Small intestine (tissue), 7 donors: ENCODE measurements around the gene C6orf132. TPM values are rescaled to one million over a fixed set of nuclear protein-coding genes. Genes with fewer than 3 reads are reported as not detected.

Source experiments
- DNase-seq, 2 donors: peaks; one replicate each; pipeline versions ENCODE4 v3.0.0 to v3.0.0-alpha.2; 2013
- FAIRE-seq: peaks from 2 replicates; lab custom pipeline; 2012; peaks lifted over from hg19 to GRCh38; lab: Jason Lieb, UNC
- H3K27ac ChIP-seq, 3 donors: one replicate each; pipeline ENCODE4 v1.5.1; 2013; ENCODE audit warnings: low read length in 2 of 3, mild to moderate bottlenecking in 2 of 3, control low read depth in 1 of 3, inconsistent platforms in 1 of 3, low read depth in 1 of 3, moderate library complexity in 1 of 3
- H3K27me3 ChIP-seq, 3 donors: one replicate each; pipeline ENCODE4 v1.6.1; 2013; ENCODE audit warnings: low read length in 3 of 3, inconsistent platforms in 1 of 3; ENCODE audit not compliant: control insufficient read depth in 3 of 3, insufficient read depth in 3 of 3
- H3K36me3 ChIP-seq, 3 donors: one replicate each; pipeline ENCODE4 v1.6.1; 2013; ENCODE audit warnings: low read length in 3 of 3, inconsistent platforms in 1 of 3, low read depth in 1 of 3, mild to moderate bottlenecking in 1 of 3, moderate library complexity in 1 of 3; ENCODE audit not compliant: control insufficient read depth in 3 of 3, insufficient read depth in 2 of 3
- H3K4me1 ChIP-seq, 3 donors: one replicate each; pipeline ENCODE4 v1.6.1; 2013; ENCODE audit warnings: low read length in 2 of 3, inconsistent platforms in 1 of 3, low read depth in 1 of 3, mild to moderate bottlenecking in 1 of 3, moderate library complexity in 1 of 3; ENCODE audit not compliant: control insufficient read depth in 3 of 3, insufficient read depth in 2 of 3
- H3K4me3 ChIP-seq, 3 donors: one replicate each; pipeline ENCODE4 v1.5.1; 2013; ENCODE audit warnings: low read length in 3 of 3, control low read depth in 1 of 3, inconsistent platforms in 1 of 3, low read depth in 1 of 3, mild to moderate bottlenecking in 1 of 3, moderate library complexity in 1 of 3
- H3K9me3 ChIP-seq, 2 donors: one replicate each; pipeline ENCODE4 v1.6.1; 2013; ENCODE audit warnings: low read depth in 1 of 2, low read length in 1 of 2; ENCODE audit not compliant: control insufficient read depth in 2 of 2, insufficient read depth in 1 of 2
- WGBS, 3 donors: extraction: QIAGEN DNeasy Blood & Tissue Kit; methylation state at CpG; one replicate each; pipeline ENCODE4 v1.1.7; 2013; 5-methylcytosine and 5-hydroxymethylcytosine counted together
- polyA plus RNA-seq, 4 donors: library from polyadenylated mRNA; stranded (reverse) in 3 of 4; unstranded in 1 of 4; fragments of 200-250 nt in 3 of 4; fragments of 120-200 nt in 1 of 4; gene quantifications; one replicate each; pipeline versions ENCODE4 v1.2.1 to v1.2.3, GENCODE V29; 2013
- donor health status: healthy with polysubstance abuse.
- donor health status: control.
- donor health status: control.
- donor health status: Bipolar disorder and iron deficiency.
- donor health status: healthy.

Gene C6orf132
- polyA plus RNA-seq, 4 donors = 44.1 to 198 (median 85.7) TPM

DNA sequence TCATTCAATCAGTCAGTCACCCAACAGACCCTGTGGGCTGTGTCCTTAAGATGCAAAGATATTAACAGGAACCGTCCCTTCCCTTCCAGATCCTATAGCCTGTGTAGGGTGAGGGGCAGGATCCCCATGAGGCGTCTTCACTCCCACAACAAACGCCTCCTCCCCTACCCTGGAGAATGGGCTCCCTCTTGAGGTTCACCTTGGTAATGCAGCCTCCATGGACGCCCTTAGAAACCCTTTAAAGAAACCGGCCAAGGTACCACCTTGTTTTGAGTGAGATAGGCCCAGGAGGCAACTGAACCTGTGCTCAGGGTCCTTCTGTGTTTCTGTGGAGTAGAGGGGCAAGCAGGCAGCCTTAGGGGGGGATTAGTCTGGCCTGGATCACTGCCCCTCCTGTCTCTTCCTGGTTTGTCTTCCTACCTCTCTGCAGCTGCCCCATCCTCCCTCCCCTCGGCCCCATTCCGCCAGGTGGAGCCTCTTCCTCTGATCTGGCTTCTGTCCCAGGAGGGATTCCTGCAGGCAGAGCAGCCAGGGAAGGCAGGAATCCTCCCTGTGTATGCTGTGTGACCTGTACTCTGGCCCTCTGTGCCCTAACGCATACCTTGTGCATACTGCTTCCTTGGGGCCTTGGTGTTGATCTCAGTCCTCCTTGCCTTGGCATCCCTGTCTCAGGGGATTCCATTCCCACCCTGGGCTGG lies 24.2 kb upstream of the C6orf132 start:
- peaks cover 0 to 2% (median 0%) of the 10 kb centered on the region in 3 donors for H3K27me3 ChIP-seq
- FAIRE-seq (no peak), DNase-seq (peak; percentile 89 to 90)
- no peaks in the 10 kb centered on the region for H3K36me3 ChIP-seq
- peaks cover 0 to 12% (median 0%) of the 10 kb centered on the region in 3 donors for H3K4me1 ChIP-seq
- H3K27ac ChIP-seq = peak overlapping the region in 1 of 3 donors; percentile 72
- H3K4me3 ChIP-seq = no peak overlapping the region
- peaks cover 0 to 3% of the 10 kb centered on the region in 2 donors for H3K9me3 ChIP-seq
- WGBS, 3 donors = 5 to 15% (median 5%) methylated on average over 8 of the region's 8 CpGs

DNA sequence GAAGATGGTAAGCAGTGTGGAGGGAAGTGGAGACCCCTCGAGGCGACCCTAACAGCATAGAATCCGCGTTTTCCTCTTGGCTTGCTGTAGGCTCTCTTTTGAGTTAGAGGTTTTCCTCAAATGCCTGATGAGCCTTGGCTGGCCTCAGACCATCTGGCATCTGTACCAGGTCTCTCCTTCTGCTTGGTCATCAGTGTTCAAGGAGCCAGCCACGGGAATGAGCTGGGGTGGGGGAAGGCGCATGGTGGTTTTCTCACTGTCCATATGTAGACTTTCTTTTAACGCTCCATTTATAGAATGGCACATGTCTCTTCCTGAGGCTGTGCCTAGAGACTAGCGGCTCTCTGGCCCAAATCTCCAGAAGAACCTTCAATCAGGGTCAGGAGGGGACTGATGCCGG lies 22.6 kb upstream of the C6orf132 start:
- Histone ChIP-seq H3K27me3 (peaks cover 0 to 2% (median 0%) of the 10 kb centered on the region in 3 donors), H3K36me3 (no peaks in the 10 kb centered on the region), H3K27ac (no peak overlapping the region), H3K4me3 (no peak overlapping the region), H3K4me1 (peaks cover 0 to 12% (median 0%) of the 10 kb centered on the region in 3 donors), H3K9me3 (peaks cover 0 to 3% of the 10 kb centered on the region in 2 donors)
- no peak for DNase-seq
- 82 to 90% (median 83%) methylated on average over 9 of the region's 9 CpGs for WGBS, 3 donors
- FAIRE-seq = no peak

DNA sequence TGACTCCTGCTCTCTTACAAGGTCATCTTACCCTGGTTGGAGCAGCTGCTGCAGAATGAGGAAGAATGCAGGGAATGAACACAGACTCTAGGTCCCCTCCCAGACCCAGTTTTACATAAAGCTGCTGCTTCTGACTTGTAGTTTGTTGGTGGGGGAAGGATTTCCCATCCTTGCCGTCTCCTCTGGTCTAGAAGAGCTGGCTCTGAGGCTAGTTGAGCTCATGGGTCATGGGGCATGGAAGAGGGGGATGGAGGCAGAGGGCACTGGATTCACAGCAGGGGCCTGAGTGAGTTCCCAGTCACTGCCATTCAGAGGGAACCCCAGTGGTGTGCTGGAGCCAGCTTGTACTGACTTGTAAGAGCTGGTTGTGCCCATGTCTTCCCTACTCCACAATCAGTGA lies 21.6 kb upstream of the C6orf132 start:
- Histone ChIP-seq H3K27ac (no peak overlapping the region), H3K4me1 (peaks cover 0 to 12% (median 0%) of the 10 kb centered on the region in 3 donors), H3K4me3 (no peak overlapping the region), H3K9me3 (no peaks in the 10 kb centered on the region), H3K36me3 (no peaks in the 10 kb centered on the region), H3K27me3 (peaks cover 0 to 4% (median 2%) of the 10 kb centered on the region in 3 donors)
- whole genome bisulfite sequencing, 3 donors = 64 to 81% (median 76%) methylated on average over 1 of the region's 1 CpG
- DNase-seq = no peak
- no peak for FAIRE-seq

DNA sequence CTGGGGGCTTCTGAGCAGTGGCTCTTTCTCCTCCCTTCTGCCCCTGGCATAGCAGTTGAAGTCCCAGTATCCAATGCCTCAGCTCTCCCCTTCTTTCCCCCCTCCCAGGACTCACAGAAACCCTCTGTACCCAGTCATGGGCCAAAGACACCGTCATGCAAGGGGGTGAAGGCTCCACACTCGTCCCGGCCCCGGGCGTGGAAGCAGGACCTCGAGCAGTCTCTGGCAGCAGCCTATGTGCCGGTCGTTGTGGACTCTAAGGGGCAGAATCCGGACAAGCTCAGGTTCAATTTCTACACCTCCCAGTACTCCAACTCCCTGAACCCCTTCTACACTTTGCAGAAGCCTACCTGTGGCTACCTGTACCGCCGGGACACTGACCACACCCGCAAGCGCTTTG lies 20.4 kb upstream of the C6orf132 start:
- no peak for DNase-seq
- Histone ChIP-seq H3K36me3 (no peaks in the 10 kb centered on the region), H3K4me3 (no peak overlapping the region), H3K27ac (no peak overlapping the region), H3K9me3 (no peaks in the 10 kb centered on the region), H3K27me3 (peaks cover 0 to 4% (median 0%) of the 10 kb centered on the region in 3 donors), H3K4me1 (peaks cover 0 to 12% (median 0%) of the 10 kb centered on the region in 3 donors)
- 72 to 87% (median 78%) methylated on average over 13 of the region's 13 CpGs for WGBS, 3 donors
- no peak for FAIRE-seq

DNA sequence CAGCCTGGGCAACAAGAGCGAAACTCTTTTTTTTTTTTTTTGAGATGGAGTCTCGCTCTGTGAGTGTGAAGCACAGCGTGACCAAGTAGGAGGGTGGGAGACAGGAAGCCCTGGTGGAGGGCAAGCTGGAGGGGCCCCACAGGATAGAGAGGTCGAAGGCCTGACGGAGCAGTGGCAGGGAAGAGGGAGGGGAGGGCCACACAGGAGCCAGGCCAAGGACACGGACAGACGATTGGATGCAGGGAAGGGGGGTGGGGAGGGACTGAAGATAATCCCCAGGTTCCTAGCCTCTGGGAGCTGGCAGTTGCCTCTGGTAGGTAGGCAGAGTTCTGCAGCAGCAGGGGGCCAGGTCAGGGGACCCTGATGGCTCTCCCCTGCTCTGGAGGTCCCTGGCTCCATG lies 20.0 kb upstream of the C6orf132 start:
- 47 to 74% (median 63%) methylated on average over 7 of the region's 7 CpGs for WGBS, 3 donors
- FAIRE-seq (no peak), DNase-seq (no peak)
- H3K36me3 ChIP-seq = no peaks in the 10 kb centered on the region
- no peak overlapping the region for H3K4me3 ChIP-seq
- peaks cover 0 to 12% (median 0%) of the 10 kb centered on the region in 3 donors for H3K4me1 ChIP-seq
- H3K27me3 ChIP-seq = peaks cover 0 to 4% (median 0%) of the 10 kb centered on the region in 3 donors
- H3K9me3 ChIP-seq = no peaks in the 10 kb centered on the region
- H3K27ac ChIP-seq = no peak overlapping the region

DNA sequence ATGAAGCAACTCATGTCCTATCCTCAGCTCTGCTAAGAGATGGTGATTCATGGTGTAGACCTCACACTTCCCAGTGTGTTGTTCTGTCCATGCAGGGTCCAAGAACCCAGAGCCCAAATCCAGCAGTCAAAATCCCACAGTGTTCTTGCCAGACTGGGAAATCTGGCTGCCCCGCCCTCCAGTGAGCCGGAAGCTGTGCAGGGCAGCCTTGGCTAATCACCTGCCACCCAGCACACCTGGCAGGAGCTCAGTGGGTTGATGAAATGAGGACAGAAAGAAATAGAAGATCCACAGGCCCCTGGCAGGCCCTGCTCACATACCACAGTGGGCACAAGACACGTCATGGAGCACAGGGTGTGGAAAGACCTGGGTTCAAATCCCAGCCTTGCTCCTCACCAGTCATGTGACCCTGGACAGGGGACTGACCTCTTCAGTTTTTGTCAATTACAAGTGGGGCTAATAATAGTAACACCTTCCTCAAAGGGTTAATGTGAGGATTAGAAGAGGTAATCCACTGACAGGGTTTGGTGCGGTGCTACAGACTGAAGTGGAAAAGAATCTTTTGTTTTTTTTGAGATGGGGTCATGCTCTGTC lies 17.1 kb upstream of the C6orf132 start:
- FAIRE-seq = no peak
- Histone ChIP-seq H3K27ac (no peak overlapping the region), H3K4me1 (peaks cover 0 to 6% (median 0%) of the 10 kb centered on the region in 3 donors), H3K27me3 (peaks cover 0 to 4% (median 0%) of the 10 kb centered on the region in 3 donors), H3K9me3 (no peaks in the 10 kb centered on the region), H3K36me3 (no peaks in the 10 kb centered on the region), H3K4me3 (no peak overlapping the region)
- peak in 1 of 2 donors; percentile 30 for DNase-seq
- 8 to 58% (median 39%) methylated on average over 4 of the region's 4 CpGs for WGBS, 3 donors

DNA sequence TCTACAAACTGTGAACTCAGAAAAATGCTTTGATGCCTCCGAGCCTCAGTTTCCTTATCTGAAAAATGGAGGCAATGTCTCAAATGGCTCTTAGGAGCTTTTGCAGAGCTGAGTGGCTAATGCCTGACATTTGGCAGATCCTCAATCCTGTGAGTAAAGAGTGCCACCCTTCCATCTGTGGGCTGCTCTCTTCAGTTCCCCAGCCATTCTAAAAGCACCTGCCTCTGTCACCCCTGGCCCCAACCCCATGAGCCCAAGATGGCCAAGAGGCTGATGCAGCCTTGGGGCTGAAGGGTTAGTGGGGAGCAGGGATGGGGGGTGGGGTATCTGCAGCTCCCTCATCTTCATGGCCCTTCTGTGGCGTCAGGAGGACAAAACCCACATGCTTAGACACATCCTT lies 16.2 kb upstream of the C6orf132 start:
- Histone ChIP-seq H3K27ac (no peak overlapping the region), H3K4me1 (peaks cover 0 to 8% (median 0%) of the 10 kb centered on the region in 3 donors), H3K27me3 (peaks cover 0 to 4% (median 0%) of the 10 kb centered on the region in 3 donors), H3K4me3 (no peak overlapping the region), H3K36me3 (no peaks in the 10 kb centered on the region), H3K9me3 (no peaks in the 10 kb centered on the region)
- 84 to 86% (median 84%) methylated on average over 2 of the region's 2 CpGs for WGBS, 3 donors
- DNase-seq = no peak
- no peak for FAIRE-seq

DNA sequence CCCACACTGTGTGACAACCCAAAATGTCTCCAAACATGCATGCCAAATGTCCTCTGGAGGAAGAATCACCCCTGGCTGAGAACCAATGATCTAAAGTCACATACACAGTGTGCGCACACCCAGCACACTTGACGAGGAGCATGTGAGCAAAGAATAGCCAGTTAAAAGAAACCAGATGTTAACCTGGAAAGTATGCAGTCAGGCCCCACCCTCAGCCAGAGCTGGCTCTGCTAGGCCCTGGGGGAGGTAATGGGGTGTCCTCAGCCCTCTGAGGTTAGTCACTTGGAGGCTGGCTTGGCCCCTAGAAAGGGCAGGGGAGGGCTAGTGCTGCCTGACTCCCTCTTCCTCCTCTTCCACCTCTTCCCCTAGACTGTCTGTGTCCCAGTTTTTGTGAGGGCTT lies 15.6 kb upstream of the C6orf132 start:
- no peak for FAIRE-seq
- WGBS, 3 donors = 59 to 71% (median 66%) methylated on average over 2 of the region's 2 CpGs

More for the DNA sequence above, 15.6 kb upstream of the C6orf132 start:
- H3K27me3 ChIP-seq = peaks cover 0 to 4% (median 0%) of the 10 kb centered on the region in 3 donors
- H3K27ac ChIP-seq = no peak overlapping the region
- DNase-seq = no peak
- no peaks in the 10 kb centered on the region for H3K9me3 ChIP-seq
- no peaks in the 10 kb centered on the region for H3K36me3 ChIP-seq
- H3K4me3 ChIP-seq = no peak overlapping the region
- H3K4me1 ChIP-seq = peaks cover 0 to 12% (median 0%) of the 10 kb centered on the region in 3 donors
